ENCODE results near the gene CPT1B.

CPT1B gene

DNA sequence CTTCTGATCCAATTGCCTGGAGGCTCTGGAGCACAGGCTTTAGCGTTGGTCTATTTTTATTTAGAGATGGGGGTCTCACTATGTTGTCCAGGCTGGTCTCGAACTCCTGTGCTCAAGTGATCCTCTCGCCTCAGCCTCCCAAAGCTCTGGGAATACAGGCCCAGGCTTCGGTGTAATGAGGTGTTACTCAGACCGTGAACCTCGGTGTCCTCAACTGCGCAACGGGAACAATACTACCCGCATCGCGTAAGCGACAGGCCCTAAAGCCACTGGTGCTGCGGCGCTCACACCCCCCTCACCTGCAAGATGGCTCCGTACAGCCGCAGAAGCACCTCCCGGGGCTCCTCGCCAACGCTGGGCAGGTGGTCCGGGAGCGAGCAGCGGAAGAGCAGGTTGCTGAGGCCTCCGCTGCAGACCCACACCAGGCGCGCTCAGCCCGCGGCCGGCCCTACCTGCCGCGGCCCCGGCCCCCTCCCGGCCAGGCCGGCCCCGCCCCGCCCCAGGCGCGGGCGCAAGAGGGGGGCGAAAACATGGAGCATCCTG, 3.8 kb upstream of the CPT1B start:
- Histone ChIP-seq H3K4me2 (ENCODE audit: low read length) (peak overlapping the region; percentile 95), H3K4me1 (ENCODE audit: control insufficient read depth, insufficient read depth, low read length) (peaks cover 26% of the 10 kb centered on the region), H3K4me3 (ENCODE audit: low read length) (peak overlapping the region; percentile 96), H3K27me3 (ENCODE audit: control insufficient read depth, insufficient read depth, low read length) (no peaks in the 10 kb centered on the region), H3K36me3 (ENCODE audit: insufficient read depth, low read length) (peaks cover 7% of the 10 kb centered on the region), H3K9me3 (replicated peaks; ENCODE audit: low read length) (no peaks in the 10 kb centered on the region), H3K9ac (ENCODE audit: low read depth, low read length) (peak overlapping the region; percentile 99)

DNA sequence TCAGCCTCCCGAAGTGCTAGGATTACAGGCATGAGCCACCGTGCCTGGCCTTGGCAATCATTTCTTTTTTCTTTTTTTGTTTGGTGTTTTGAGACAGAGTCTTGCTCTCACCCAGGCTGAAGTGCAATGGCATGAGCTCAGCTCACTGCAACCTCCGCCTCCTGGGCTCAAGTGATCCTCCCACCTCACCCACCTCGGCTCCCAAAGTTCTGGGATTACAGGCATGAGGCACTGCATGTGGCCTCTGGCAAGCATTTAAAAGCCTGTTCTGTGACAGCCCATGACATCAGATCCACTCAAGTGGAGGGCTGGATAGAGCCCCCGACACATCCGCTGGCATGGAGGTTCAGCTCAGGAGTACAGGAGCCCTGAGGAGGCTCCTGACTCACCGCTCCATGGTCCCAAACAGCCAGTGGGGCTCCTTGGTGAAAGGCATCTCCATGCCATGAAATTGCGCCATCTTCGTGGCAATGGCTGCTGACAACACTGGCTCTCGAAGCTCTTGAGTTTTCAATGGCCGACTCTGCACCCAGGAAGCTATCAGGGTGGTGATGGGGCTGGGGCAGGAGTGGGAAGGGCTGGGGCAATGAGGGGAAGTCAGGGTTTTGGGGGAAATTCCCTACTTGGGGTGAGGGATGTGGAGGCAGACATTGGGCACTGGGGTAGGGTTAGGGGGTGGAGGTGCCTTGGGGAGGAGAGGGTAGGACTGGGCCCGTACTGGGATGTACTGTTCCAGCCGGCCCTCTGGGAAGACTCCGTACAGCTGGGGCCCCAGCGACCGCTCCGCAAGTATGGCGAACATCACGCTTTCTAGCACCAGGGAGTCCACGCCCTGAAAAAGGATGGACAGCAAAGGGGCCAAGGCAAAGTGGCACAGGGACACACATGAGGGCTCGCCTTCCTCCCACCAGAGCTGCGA, 3.1 kb upstream of the CPT1B start:
- H3K4me3 ChIP-seq (ENCODE audit: low read length): peak overlapping the region; percentile 96
- H3K27me3 ChIP-seq (ENCODE audit: control insufficient read depth, insufficient read depth, low read length): no peaks in the 10 kb centered on the region
- peaks cover 26% of the 10 kb centered on the region for H3K4me1 ChIP-seq (ENCODE audit: control insufficient read depth, insufficient read depth, low read length)
- H3K9ac ChIP-seq (ENCODE audit: low read depth, low read length): peak overlapping the region; percentile 99
- H3K9me3 ChIP-seq (replicated peaks; ENCODE audit: low read length): no peaks in the 10 kb centered on the region
- H3K36me3 ChIP-seq (ENCODE audit: insufficient read depth, low read length): peaks cover 7% of the 10 kb centered on the region
- H3K4me2 ChIP-seq (ENCODE audit: low read length): peak overlapping the region; percentile 95

DNA sequence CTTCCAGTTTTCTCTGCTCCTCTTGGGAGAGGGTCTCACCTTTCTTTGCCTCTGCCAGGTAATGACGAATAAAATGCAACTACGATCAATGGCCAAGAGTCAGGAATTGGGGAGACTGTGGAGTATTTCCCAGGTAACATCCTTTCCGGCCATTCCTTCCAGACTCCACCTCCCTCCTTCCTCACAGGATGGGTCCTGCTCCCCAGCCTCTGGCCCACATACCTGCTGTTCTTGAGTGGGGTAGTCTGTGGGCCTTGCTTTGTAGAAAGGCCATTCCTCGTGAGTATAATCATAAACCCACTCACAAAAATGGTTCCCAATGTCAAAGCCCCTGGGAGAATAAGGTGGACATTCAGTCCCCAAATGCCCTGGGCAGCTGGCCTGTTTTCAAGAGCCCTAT, 1.5 kb upstream of the CPT1B start:
- Histone ChIP-seq H3K4me3 (ENCODE audit: low read length) (no peak overlapping the region), H3K4me2 (ENCODE audit: low read length) (no peak overlapping the region), H3K4me1 (ENCODE audit: control insufficient read depth, insufficient read depth, low read length) (peaks cover 26% of the 10 kb centered on the region), H3K27me3 (ENCODE audit: control insufficient read depth, insufficient read depth, low read length) (no peaks in the 10 kb centered on the region), H3K36me3 (ENCODE audit: insufficient read depth, low read length) (peaks cover 7% of the 10 kb centered on the region), H3K9ac (ENCODE audit: low read depth, low read length) (no peak overlapping the region), H3K9me3 (replicated peaks; ENCODE audit: low read length) (no peaks in the 10 kb centered on the region)

DNA sequence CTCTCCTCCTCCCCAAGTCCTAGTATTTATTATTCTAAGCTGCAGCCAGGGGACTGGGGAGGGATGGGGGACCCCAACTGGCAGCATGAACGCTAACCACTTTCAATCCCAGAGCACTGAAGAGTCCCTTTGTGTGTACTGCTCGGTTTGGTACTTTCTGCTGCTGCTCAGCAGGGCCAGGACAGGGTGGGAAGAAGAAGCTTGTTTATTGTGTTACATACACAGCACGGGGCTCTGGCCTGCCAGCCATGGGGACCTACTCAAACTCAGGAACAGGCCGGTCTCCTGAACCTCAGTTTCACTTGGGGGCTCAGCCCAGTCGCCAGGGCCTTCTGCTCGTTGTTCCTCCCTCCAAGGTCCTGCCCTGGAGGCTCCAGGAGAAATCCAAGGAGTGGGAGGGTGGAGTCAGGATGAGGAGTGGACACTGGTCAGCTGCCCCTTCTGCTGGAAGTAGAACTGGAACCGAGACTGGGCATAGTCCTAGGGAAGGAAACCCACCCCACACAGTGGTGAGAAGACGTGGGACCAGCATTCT, 616 bp upstream of the CPT1B start:
- Histone ChIP-seq H3K4me3 (ENCODE audit: low read length) (no peak overlapping the region), H3K4me2 (ENCODE audit: low read length) (peak overlapping the region; percentile 34), H3K4me1 (ENCODE audit: control insufficient read depth, insufficient read depth, low read length) (peaks cover 26% of the 10 kb centered on the region), H3K36me3 (ENCODE audit: insufficient read depth, low read length) (peaks cover 7% of the 10 kb centered on the region), H3K27me3 (ENCODE audit: control insufficient read depth, insufficient read depth, low read length) (no peaks in the 10 kb centered on the region), H3K9me3 (replicated peaks; ENCODE audit: low read length) (no peaks in the 10 kb centered on the region), H3K9ac (ENCODE audit: low read depth, low read length) (no peak overlapping the region)

DNA sequence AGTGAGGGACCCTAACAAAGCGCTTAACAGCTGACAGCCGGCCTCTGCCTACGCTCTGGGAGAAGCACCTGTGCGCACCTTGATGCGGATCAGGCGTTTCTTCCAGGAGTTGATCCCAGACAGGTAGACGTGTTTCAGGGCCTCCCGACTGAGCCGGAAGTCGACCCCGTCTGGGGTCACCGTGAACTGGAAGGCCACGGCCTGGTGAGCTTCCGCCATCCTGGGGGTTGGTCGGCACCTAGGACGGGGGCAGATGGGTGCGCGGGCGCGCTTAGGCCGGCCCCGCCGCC, 585 bp downstream of the CPT1B start:
- peaks cover 21% of the 10 kb centered on the region for H3K4me1 ChIP-seq (ENCODE audit: control insufficient read depth, insufficient read depth, low read length)
- no peaks in the 10 kb centered on the region for H3K27me3 ChIP-seq (ENCODE audit: control insufficient read depth, insufficient read depth, low read length)
- H3K4me2 ChIP-seq (ENCODE audit: low read length): no peak overlapping the region
- H3K9me3 ChIP-seq (replicated peaks; ENCODE audit: low read length): no peaks in the 10 kb centered on the region
- peaks cover 7% of the 10 kb centered on the region for H3K36me3 ChIP-seq (ENCODE audit: insufficient read depth, low read length)
- H3K4me3 ChIP-seq (ENCODE audit: low read length): no peak overlapping the region
- H3K9ac ChIP-seq (ENCODE audit: low read depth, low read length): no peak overlapping the region

DNA sequence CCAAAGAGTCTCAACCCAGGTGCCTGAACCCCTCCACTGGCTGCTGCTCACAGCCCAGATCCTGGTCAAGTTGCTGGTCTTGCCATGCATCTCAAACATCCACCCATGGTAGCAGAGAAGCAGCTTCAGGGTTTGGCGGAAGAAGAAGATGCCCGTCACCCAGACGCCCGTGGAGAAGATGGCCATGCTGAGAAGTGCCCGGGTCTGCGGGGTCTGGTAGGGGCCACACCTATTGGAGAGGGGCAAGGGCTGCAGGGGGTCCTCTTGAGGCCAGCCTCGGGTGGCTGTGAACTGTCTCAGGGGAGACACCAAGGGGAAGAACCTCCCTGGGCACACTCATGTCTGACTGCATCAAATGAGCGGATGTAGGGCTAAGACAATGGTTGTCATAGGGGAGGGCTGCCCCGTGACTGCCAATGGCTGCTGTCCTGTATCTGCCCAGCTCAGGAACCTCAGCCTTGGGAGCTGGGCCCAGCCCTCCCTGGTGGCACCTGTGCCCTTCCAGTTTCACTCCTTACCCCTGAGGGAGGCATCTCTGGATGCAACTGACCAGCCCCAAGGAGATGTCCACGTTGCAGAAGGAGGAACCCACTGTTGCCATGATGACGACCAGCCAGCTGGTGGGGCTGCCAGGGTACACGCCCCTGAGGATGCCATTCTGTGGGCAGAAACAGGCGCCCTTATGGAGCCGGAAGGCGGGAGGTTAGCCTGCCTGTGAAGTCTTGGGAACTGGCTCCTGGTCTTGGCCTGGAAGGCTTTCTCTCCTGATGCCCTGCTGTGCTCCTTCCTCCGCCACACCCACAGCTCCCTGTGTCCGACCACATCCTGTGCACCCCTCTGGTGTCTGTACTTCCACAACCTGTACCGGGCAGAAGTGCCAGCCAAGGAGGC, 1.2 kb downstream of the CPT1B start:
- no peaks in the 10 kb centered on the region for H3K27me3 ChIP-seq (ENCODE audit: control insufficient read depth, insufficient read depth, low read length)
- H3K9me3 ChIP-seq (replicated peaks; ENCODE audit: low read length): no peaks in the 10 kb centered on the region
- no peak overlapping the region for H3K4me3 ChIP-seq (ENCODE audit: low read length)
- peaks cover 21% of the 10 kb centered on the region for H3K4me1 ChIP-seq (ENCODE audit: control insufficient read depth, insufficient read depth, low read length)
- H3K4me2 ChIP-seq (ENCODE audit: low read length): no peak overlapping the region
- peaks cover 7% of the 10 kb centered on the region for H3K36me3 ChIP-seq (ENCODE audit: insufficient read depth, low read length)
- no peak overlapping the region for H3K9ac ChIP-seq (ENCODE audit: low read depth, low read length)

DNA sequence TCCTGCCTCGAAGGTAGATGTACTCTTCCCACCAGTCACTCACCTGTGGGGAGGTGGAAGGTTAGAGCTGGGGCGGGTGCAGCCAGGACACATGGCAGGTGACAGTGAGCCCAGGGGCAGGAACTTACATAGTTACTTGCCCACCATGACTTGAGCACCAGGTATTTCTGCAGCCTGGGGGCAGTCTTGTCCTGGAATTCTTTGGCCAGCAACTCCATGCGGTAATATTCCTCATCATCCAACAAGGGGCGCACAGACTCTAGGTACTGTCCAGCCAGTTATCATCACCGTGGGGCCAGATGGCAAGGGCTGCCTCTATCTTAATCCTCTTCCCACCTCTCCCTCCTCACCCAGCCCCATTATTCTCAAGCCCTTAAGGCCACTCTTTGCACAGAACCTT, 2.2 kb downstream of the CPT1B start:
- Histone ChIP-seq H3K36me3 (ENCODE audit: insufficient read depth, low read length) (peaks cover 5% of the 10 kb centered on the region), H3K4me1 (ENCODE audit: control insufficient read depth, insufficient read depth, low read length) (peaks cover 15% of the 10 kb centered on the region), H3K4me2 (ENCODE audit: low read length) (no peak overlapping the region), H3K9ac (ENCODE audit: low read depth, low read length) (no peak overlapping the region), H3K4me3 (ENCODE audit: low read length) (no peak overlapping the region), H3K9me3 (replicated peaks; ENCODE audit: low read length) (no peaks in the 10 kb centered on the region), H3K27me3 (ENCODE audit: control insufficient read depth, insufficient read depth, low read length) (no peaks in the 10 kb centered on the region)

DNA sequence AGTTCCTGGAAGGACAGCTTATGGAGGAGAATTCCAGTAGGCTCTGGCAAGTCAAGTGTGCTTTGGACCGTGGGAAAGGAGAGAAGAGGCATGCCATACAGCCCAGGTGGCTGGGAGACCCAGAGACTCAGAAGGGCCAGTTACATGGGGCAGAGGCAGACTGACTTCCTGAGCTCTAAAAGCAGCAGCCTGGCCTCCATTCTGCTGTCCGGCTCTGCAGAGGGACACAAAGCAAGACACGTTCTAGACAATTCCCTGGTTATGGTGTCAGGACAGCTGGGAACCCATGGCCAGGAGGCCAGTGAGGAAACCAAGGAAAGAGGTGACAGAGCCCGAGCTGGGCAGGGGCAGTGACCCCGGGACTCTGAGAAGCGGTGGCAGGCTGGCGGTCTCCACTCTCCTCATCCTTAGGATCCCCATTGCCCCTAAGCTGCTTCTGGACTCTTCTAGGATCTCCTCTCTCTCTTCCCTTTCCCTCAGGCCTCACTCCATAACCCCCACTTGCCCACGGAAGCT, 2.7 kb downstream of the CPT1B start:
- H3K4me2 ChIP-seq (ENCODE audit: low read length): no peak overlapping the region
- H3K9me3 ChIP-seq (replicated peaks; ENCODE audit: low read length): no peaks in the 10 kb centered on the region
- H3K4me3 ChIP-seq (ENCODE audit: low read length): no peak overlapping the region
- H3K36me3 ChIP-seq (ENCODE audit: insufficient read depth, low read length): peaks cover 4% of the 10 kb centered on the region
- H3K4me1 ChIP-seq (ENCODE audit: control insufficient read depth, insufficient read depth, low read length): peaks cover 15% of the 10 kb centered on the region
- no peak overlapping the region for H3K9ac ChIP-seq (ENCODE audit: low read depth, low read length)
- no peaks in the 10 kb centered on the region for H3K27me3 ChIP-seq (ENCODE audit: control insufficient read depth, insufficient read depth, low read length)

DNA sequence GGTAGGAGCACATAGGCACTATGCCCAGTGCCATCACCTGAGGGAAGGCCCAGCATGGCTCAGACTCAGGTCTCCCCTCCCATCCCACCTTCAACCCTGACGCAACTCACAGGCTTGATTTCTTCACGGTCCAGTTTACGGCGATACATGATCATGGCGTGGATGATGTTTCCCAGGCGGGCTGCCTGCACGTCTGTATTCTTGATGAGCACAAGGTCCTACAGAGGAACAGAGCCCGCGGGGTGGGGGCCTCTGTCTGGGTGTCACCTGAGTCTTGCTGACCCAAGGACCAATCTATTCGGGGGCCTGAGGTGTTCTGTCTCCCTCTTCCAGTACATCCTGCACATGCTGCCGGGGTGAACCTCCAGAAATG, 3.9 kb downstream of the CPT1B start:
- H3K9ac ChIP-seq (ENCODE audit: low read depth, low read length): no peak overlapping the region
- H3K27me3 ChIP-seq (ENCODE audit: control insufficient read depth, insufficient read depth, low read length): no peaks in the 10 kb centered on the region
- no peak overlapping the region for H3K4me2 ChIP-seq (ENCODE audit: low read length)
- H3K4me3 ChIP-seq (ENCODE audit: low read length): no peak overlapping the region
- no peaks in the 10 kb centered on the region for H3K36me3 ChIP-seq (ENCODE audit: insufficient read depth, low read length)
- no peaks in the 10 kb centered on the region for H3K9me3 ChIP-seq (replicated peaks; ENCODE audit: low read length)
- H3K4me1 ChIP-seq (ENCODE audit: control insufficient read depth, insufficient read depth, low read length): peaks cover 14% of the 10 kb centered on the region

DNA sequence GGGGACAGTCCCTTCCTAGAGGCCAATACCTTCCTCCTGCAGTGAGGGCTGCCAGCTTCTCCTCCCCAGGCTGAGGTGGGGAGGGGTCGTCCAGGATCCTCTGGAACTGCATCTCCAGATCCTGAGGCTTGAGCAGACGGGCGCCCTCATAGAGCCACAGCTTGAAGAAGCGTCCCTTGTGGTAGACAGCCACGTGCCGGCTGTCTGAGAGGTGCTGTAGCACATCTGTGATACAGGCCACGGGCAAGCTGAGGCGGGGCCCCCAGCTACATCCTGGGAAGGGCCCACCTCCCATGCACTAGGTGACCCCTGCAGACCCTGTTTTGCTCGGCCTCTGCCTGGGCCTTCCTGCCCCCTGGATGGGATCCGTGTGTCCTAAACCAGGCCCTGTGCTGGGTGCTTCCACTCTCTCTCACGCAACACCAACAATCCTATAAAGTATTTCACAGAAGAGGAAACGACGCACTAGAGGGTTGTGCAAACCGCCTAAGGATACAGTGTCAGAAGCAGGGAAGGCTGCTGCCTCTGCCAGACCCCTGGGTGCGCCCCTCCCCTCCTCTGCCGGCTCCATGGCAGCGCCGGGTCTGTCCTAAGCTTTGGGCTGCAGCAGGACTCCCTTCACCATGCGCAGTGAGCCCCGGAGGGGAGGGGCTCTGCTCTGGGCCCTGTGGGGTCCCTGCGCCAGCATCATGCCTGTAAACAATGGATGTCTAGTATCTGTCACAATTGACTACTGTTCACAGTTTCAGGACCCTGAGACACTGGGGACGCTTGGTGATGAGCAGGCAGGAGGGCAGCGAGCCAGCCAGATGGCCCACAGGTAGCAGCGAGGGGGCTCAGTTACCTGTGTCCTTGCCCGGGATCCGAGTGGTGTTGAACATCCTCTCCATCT, 4.5 kb downstream of the CPT1B start:
- no peaks in the 10 kb centered on the region for H3K9me3 ChIP-seq (replicated peaks; ENCODE audit: low read length)

More for the DNA sequence above, 4.5 kb downstream of the CPT1B start:
- H3K4me1 ChIP-seq (ENCODE audit: control insufficient read depth, insufficient read depth, low read length): peaks cover 8% of the 10 kb centered on the region
- no peaks in the 10 kb centered on the region for H3K27me3 ChIP-seq (ENCODE audit: control insufficient read depth, insufficient read depth, low read length)
- H3K9ac ChIP-seq (ENCODE audit: low read depth, low read length): no peak overlapping the region
- no peaks in the 10 kb centered on the region for H3K36me3 ChIP-seq (ENCODE audit: insufficient read depth, low read length)
- no peak overlapping the region for H3K4me2 ChIP-seq (ENCODE audit: low read length)
- H3K4me3 ChIP-seq (ENCODE audit: low read length): no peak overlapping the region
